GM12801 (cell line): ENCODE data around the gene DDX54.

Experiments used
- TF ChIP-seq, protein P1 (sequence below): IDR thresholded peaks from one replicate; pipeline ENCODE4 v1.5.1; 2011; ENCODE audit warnings: control low read depth; ENCODE audit not compliant: insufficient read length; ENCODE audit errors: extremely low read depth

The DDX54 gene

DNA sequence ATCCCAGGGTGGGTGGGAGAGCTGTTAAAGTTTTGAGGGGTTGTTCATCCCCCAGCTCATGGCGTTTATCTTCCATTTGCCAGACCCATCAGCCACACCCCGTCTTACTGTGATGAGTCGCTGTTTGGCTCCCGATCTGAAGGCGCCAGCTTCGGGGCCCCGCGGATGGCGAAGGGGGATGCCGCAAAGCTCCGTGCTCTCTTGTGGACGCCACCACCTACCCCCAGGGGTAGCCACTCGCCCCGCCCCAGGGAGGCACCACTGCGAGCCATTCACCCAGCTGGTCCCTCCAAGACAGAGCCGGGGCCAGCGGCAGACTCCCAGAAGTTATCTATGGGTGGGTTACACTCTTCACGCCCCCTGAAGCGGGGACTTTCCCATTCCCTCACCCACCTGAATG is 5.9 kb upstream of the DDX54 start:
- TF ChIP-seq, protein P1, sequence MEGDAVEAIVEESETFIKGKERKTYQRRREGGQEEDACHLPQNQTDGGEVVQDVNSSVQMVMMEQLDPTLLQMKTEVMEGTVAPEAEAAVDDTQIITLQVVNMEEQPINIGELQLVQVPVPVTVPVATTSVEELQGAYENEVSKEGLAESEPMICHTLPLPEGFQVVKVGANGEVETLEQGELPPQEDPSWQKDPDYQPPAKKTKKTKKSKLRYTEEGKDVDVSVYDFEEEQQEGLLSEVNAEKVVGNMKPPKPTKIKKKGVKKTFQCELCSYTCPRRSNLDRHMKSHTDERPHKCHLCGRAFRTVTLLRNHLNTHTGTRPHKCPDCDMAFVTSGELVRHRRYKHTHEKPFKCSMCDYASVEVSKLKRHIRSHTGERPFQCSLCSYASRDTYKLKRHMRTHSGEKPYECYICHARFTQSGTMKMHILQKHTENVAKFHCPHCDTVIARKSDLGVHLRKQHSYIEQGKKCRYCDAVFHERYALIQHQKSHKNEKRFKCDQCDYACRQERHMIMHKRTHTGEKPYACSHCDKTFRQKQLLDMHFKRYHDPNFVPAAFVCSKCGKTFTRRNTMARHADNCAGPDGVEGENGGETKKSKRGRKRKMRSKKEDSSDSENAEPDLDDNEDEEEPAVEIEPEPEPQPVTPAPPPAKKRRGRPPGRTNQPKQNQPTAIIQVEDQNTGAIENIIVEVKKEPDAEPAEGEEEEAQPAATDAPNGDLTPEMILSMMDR: no peak

DNA sequence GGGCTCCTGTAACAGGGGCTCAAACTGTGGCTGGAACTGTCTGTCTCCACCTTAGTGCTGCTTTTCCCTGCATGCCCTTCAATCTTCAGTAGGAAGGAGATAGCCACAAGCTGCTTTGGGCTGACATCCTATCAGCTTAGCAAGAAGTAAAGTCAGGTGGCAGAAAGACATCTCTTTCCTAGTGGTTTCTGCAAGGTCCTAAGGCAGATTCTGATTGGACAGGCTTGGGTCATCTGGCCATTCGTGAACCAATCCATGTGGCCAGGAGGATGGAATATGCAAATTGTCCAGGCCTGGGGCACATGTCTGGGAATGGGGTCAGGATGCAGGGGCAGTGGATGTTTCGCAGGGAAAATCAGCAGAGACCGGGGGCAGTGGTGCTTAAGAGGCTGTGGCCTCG is 5.5 kb upstream of the DDX54 start:
- TF ChIP-seq, protein P1: no peak

DNA sequence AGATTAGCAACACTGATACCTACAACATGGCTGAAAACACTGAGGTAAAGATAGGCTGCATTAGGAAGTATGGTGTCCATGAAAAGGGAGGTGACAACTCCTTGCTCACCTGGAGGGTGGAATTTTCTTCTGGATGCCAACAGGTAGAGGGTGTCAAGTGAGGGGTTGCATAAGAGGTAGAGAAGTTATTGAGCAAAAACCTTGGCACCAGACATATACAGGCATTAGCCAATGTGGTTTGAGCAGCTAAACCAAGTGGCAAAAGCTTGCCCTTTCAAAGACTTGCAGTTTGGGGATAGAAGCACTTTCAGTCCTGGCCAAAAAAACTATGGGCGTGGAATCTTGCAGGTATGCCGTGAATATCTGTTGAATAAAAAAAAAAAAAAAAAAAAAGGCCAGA is 4.1 kb upstream of the DDX54 start:
- TF ChIP-seq, protein P1: no peak

DNA sequence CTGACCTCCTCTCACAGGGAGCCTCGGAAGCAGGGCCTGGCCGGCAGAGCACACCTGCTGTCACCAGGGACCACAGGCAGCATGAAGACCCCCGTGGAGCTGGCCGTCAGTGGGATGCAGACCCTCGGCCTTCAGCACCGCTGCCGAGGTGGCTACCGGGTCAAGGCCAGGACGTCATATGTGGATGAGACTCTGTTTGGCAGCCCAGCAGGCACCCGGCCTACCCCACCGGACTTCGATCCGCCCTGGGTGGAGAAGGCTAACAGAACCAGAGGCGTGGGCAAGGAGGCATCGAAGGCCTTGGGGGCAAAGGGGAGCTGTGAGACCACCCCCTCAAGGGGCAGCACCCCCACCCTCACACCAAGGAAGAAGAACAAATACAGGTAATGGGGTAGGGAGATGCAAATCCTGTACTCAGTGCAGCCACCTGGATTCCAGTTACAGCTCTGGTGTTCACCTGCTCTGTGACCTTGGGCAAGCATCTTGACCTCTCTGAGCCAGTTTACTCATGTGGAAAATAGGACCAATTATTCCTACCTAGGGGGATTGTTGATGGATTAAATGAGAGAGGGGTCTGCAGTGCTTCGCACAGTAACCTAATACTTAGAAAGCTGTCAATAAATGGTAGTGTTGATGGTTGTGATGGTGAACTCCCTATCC is 1.5 kb upstream of the DDX54 start:
- TF ChIP-seq, protein P1: no peak

DNA sequence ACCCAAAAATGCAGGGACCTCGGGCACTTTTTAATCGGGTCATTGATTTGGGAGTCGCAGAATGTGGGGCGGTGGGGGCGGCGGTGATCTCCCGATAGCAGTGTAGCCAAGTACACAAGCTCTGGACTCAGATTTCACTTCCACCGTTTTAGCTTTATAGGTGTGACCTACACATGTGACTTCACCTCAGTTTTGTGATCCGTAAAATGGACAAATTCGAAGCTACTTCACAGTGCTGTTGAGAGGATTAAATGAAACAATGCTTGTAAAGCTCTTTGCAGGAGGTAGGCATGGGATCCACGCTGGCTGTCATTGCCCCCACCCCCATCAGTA is 721 bp upstream of the DDX54 start:
- TF ChIP-seq, protein P1: no peak

DNA sequence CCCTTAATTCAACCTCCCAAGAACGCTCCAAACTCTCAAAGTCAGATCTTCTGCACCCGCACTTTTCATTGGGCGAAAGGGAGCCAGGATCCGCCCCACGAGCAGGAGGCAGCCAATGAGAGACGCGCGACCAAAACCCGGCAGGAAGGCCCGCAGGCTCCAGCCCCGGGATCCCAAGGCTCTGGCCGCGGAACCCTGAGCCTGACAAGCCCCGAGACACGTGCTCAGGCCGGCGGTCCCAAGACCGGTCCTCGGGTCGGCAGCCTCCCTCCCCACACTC is 438 bp downstream of the DDX54 start:
- TF ChIP-seq, protein P1: no peak

DNA sequence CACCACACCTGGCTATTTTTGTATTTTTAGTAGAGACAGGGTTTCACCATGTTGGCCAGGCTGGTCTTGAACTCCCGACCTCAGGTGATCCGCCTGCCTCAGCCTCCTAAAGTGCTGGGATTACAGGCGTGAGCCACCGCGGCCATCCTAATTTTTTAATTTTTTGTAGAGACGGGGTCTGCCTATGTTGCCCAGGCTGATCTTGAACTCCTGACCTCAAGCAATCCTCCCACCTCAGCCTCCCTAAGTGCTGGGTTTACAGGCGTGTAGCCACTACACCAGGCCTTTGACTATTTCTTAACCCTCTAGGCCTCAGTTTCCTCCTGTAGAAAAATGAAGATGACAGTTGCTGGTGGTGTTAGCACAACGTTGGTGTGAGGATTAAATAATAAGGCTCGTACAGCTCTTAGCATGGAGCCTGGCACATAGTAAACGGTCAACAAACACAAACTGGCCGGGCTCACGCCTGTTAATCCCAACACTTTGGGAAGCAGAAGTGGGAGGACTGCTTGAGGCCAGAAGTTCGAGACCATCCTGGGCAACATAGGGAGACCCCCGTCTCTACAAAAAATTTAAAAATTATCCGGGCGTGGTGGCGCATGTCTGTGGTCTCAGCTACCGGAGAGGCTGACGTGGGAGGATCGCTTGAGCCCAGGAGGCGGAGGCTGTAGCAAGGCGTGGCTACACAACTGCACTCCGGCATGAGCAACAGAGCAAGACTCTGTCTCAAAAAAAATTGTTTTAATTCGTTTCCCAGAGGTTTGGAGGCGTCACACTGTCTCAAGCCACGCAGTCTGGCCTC is 979 bp downstream of the DDX54 start:
- TF ChIP-seq, protein P1: no peak
